ENCODE measurements around the gene PIGK. TPM values are rescaled to one million over a fixed set of nuclear protein-coding genes. Genes with fewer than 3 reads are reported as not detected.

PIGK gene
- total and polyA plus RNA-seq, 2 donors (not counting 1 experiment from before 2014, with no cell fraction given) = 3.1 to 14.9 TPM

DNA sequence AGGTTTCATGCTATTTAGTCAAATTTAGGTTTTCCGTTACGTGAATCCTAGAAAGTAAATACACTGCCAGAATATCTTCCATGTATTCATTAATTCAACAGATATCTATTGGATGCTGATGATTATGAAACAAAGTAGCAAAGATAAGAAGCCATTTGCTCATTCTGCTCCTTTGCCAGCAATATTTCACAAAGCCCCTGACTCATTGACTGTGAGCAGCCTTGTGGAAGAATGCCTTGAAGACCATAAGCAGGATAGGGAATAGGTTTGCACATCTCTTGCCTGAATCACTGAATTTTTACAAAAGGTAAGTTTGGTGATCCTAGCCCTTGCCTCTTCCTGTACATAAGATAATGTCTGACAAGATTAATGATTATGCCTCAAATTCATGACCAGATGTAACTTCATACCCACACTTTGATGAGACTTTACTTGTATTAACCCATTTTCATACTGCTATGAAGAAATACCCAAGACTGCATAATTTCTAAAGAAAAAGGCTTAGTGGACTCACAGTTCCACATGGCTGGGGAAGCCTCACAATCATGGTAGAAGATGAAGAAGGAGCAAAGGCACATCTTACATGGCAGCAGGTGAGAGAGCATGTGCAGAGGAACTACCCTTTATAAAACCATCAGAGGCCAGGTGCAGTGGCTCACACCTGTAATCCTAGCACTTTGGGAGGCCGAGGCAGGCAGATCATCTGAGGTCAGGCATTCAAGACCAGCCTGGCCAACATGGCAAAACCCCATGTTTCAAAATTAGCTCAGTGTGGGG, 1.6 kb upstream of the PIGK start:
- Histone ChIP-seq H3K36me3 (replicated peaks in 1 of 2; ENCODE audit: control extremely low read depth in 1 of 2, control insufficient read depth in 1 of 2, extremely low read depth in 1 of 2, insufficient read depth in 2 of 2, low read length in 1 of 2) (no peaks in the 10 kb centered on the region), H3K27ac (ENCODE audit: low read length in 2 of 2) (no peak overlapping the region), H3K4me2 (replicated peaks; ENCODE audit: low read depth, low read length, poor library complexity, severe bottlenecking) (no peak overlapping the region), H3K9me3 (ENCODE audit: control extremely low read depth in 1 of 3, control insufficient read depth in 2 of 3, insufficient read depth in 1 of 3, low read length in 2 of 3) (peaks cover 0 to 3% (median 1%) of the 10 kb centered on the region in 3 donors), H2AFZ (ENCODE audit: insufficient read depth, low read depth, low read length, poor library complexity, severe bottlenecking) (no peak overlapping the region), H3K9ac (ENCODE audit: low read length) (no peak overlapping the region), H3K4me1 (ENCODE audit: control insufficient read depth in 2 of 2, insufficient read depth in 2 of 2, low read length in 2 of 2) (peaks cover 9 to 11% of the 10 kb centered on the region in 2 donors), H3K79me2 (ENCODE audit: control insufficient read depth, insufficient read depth, low read length) (no peaks in the 10 kb centered on the region), H3K4me3 (ENCODE audit: control extremely low read depth in 1 of 5, extremely low read depth in 1 of 5, insufficient read depth in 1 of 5, low read depth in 2 of 5, low read length in 4 of 5) (no peak overlapping the region), H4K20me1 (ENCODE audit: control insufficient read depth, insufficient read depth, low read length, poor library complexity, severe bottlenecking) (no peaks in the 10 kb centered on the region), H3K27me3 (replicated peaks in 1 of 4; ENCODE audit: control extremely low read depth in 1 of 4, control insufficient read depth in 3 of 4, insufficient read depth in 4 of 4, low read length in 3 of 4) (no peaks in the 10 kb centered on the region)
- intact Hi-C loops (cut with micrococcal nuclease) = no loop called here
- H3K4me3 Mint-ChIP-seq = peak overlapping the region; percentile 20
- CTCF ChIA-PET = no interaction called here
- TF ChIP-seq EZH2 (IDR thresholded peaks at IDR 0.05; ENCODE audit: borderline replicate concordance, insufficient read depth, low read depth, low read length, poor library complexity, severe bottlenecking) (no peak), CTCF (IDR thresholded peaks at IDR 0.05) (no peak)
- POLR2A ChIA-PET = no interaction called here
- ATAC-seq (ENCODE audit: low read depth) = no peak
- no peaks in the 10 kb centered on the region for H3K9me3 Mint-ChIP-seq (ENCODE audit: insufficient read depth)
- DNase-seq = no peak
- no peaks in the 10 kb centered on the region for H3K27me3 Mint-ChIP-seq
- H3K27ac Mint-ChIP-seq = no peak overlapping the region
- H3K4me1 Mint-ChIP-seq = peaks cover 24% of the 10 kb centered on the region
- WGBS (ENCODE audit: insufficient coverage) = 100% methylated on average over 1 of the region's 3 CpGs

Measured in B cell (primary cell).